NOMO-1 (cell line): ENCODE measurements around the gene FUZ.

Experiments
- DNase-seq, 2 experiments: peaks; one replicate each; lab custom pipeline; 2025; ENCODE audit not compliant: unreplicated experiment in 2 of 2; lab: John Stamatoyannopoulos, UW

The FUZ gene

GRCh38 chr19:49807904-49808675, 5.0 kb downstream of the FUZ start:
- DNase-seq = no peak

- peak; percentile 12 to 60 for DNase-seq
Measured at GRCh38 chr19:49807058-49807903, 5.8 kb downstream of the FUZ start.

- DNase-seq = no peak
Measured at GRCh38 chr19:49806620-49806959, 6.5 kb downstream of the FUZ start.

- no peak for DNase-seq
Measured at GRCh38 chr19:49805822-49806619, 7.1 kb downstream of the FUZ start.

GRCh38 chr19:49803529-49803856, 9.6 kb downstream of the FUZ start:
- DNase-seq = no peak

- DNase-seq = no peak
Measured at GRCh38 chr19:49802836-49803528, 10.1 kb downstream of the FUZ start.

- DNase-seq = no peak
Measured at GRCh38 chr19:49801966-49802661, 11.0 kb downstream of the FUZ start.

- DNase-seq = no peak
Measured at GRCh38 chr19:49801401-49801888, 11.6 kb downstream of the FUZ start.

- DNase-seq = no peak
Measured at GRCh38 chr19:49800771-49801170, 12.3 kb downstream of the FUZ start.

- DNase-seq = no peak
Measured at GRCh38 chr19:49799798-49800376, 13.2 kb downstream of the FUZ start.

GRCh38 chr19:49799271-49799797, 13.8 kb downstream of the FUZ start:
- DNase-seq = no peak

- DNase-seq = no peak
Measured at GRCh38 chr19:49798574-49798973, 14.5 kb downstream of the FUZ start.

- no peak for DNase-seq
Measured at GRCh38 chr19:49795615-49796014, 17.5 kb downstream of the FUZ start.

- no peak for DNase-seq
Measured at GRCh38 chr19:49793561-49793840, 19.6 kb downstream of the FUZ start.

GRCh38 chr19:49792829-49793560, 20.1 kb downstream of the FUZ start:
- DNase-seq = no peak

- DNase-seq = no peak
Measured at GRCh38 chr19:49791776-49792445, 21.2 kb downstream of the FUZ start.

GRCh38 chr19:49790866-49791265, 22.2 kb downstream of the FUZ start:
- no peak for DNase-seq

- DNase-seq = no peak
Measured at GRCh38 chr19:49788857-49789256, 24.2 kb downstream of the FUZ start.

GRCh38 chr19:49787746-49788145, 25.3 kb downstream of the FUZ start:
- no peak for DNase-seq
